GM12874 (cell line): Measurements from ENCODE around the gene PYGO1.

Source experiments
- CTCF ChIP-seq: IDR thresholded peaks from 2 replicates; pipeline ENCODE4 v1.5.1; 2011; ENCODE audit warnings: low read depth, mild to moderate bottlenecking, control low read depth, low read length, moderate library complexity; ENCODE audit not compliant: insufficient read depth

PYGO1 gene

DNA sequence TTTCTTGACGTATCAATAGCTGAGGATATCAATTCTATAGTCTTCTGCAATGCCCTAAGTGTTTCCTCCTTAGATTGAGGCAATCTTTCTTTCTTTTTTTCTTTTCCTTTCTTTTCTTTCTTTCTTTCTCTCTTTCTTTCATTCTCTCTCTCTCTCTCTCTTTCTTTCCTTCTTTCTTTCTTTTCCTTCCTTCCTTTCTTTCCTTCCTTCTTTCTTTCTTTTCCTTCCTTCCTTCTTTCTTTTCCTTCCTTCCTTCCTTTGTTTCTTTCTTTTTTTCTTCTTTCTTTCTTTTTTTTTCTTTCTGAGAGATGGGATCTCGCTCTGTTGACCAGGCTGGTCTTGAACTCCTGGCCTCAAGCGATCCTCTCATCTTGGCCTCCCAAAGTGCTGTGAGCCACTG lies 70.1 kb downstream of the PYGO1 start:
- no peak for TF ChIP-seq CTCF

GRCh38 chr15:55515991-55516776 lies 72.0 kb downstream of the PYGO1 start:
- no peak for TF ChIP-seq CTCF

GRCh38 chr15:55515491-55515890 lies 72.7 kb downstream of the PYGO1 start:
- no peak for TF ChIP-seq CTCF

DNA sequence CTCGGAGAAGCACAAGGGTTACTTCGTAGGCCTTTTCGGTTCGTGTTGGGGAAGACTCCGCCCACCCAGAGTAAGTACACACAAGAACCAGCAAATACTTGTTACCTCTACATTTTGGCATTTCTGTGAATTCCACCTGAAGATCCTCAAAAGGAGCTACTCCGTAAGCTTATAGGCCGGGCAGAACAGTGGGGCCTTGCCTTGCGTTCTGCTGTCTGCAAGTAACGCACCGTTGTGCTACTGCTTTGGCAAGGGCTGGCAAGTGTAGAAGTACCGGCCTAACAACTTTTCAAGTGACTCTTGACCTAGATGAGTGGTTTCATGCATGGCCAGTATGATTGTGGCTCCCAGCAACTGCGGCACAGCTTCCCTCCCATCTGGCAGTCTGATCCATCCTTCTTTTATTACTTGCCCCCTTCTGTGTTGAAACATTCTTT lies 73.7 kb downstream of the PYGO1 start:
- TF ChIP-seq CTCF = no peak

- TF ChIP-seq CTCF = peak; percentile 60
Observed at GRCh38 chr15:55513621-55514413, 74.3 kb downstream of the PYGO1 start.

GRCh38 chr15:55513152-55513551 lies 75.0 kb downstream of the PYGO1 start:
- TF ChIP-seq CTCF = no peak

DNA sequence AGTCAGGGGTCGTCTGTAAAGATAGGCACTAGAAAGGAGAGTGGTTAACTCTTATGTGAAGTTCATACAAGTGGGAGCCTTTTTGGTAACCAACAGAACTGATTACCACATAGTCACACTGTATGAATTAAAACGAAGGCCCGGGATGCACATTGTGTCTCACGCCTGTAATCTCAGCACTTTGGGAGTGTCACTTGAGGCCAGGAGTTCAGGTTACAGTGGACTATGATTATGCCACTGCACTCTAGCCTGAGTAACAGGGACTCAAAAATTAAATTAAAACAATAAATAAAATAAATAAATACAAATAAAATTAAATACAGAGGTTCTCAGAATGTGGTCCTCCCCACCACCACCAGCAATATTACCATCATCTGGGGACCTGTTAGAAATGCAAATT lies 80.6 kb downstream of the PYGO1 start:
- no peak for TF ChIP-seq CTCF
